ENCODE data around the gene MAL. TPM values are rescaled to one million over a fixed set of nuclear protein-coding genes. Genes with fewer than 3 reads are reported as not detected.

The MAL gene
- total and polyA plus RNA-seq, 2 of the 4 experiments (the other 2 are of a cell fraction), result not detected

- dilution Hi-C loops (cut with HindIII; ENCODE audit: low sequenced_read_pairs, unreplicated experiment) (no loop called here), in situ Hi-C loops (cut with MboI; ENCODE audit: low sequenced_read_pairs) (no loop called here), intact Hi-C loops (cut with micrococcal nuclease) (no loop called here)
- H3K18ac ChIP-seq (ENCODE audit: low read depth, low read length), result no peak overlapping the region
- H4K8ac ChIP-seq (ENCODE audit: low read depth in 2 of 2, low read length in 2 of 2), result no peak overlapping the region
- ChIA-PET CTCF (interaction anchor here (0.6 to 0.7 kb wide), 2 partner anchors 21 to 107 kb away, joined by 3 to 4 read pairs; partner anchors contain the start of gene ZNF892), POLR2A (ENCODE audit: unreplicated experiment) (no interaction called here)
- ATAC-seq (ENCODE audit: low read depth) (no peak), DNase-seq (no peak)
- H2AK5ac ChIP-seq (ENCODE audit: low read depth, low read length), result no peak overlapping the region
- H4K91ac ChIP-seq (ENCODE audit: insufficient read depth, low read depth, low read length), result no peak overlapping the region
- H3K56ac ChIP-seq (ENCODE audit: extremely low read depth, insufficient read depth, low read length), result no peak overlapping the region
- TF ChIP-seq SMC3 (IDR thresholded peaks at IDR 0.05; ENCODE audit: low read depth, low read length), result no peak
- TF ChIP-seq ELK1 (IDR thresholded peaks at IDR 0.05; ENCODE audit: borderline replicate concordance, low read depth, low read length), result no peak
- no peak for TF ChIP-seq RCOR1 (IDR thresholded peaks at IDR 0.05; ENCODE audit: insufficient replicate concordance, low read length)
- TF ChIP-seq RFX5 (IDR thresholded peaks at IDR 0.05; ENCODE audit: low read depth, low read length), result no peak
- TF ChIP-seq FOS (IDR thresholded peaks at IDR 0.05; ENCODE audit: low read depth, low read length), result no peak
- no peak for TF ChIP-seq MAZ (IDR thresholded peaks at IDR 0.05; ENCODE audit: borderline replicate concordance, low read depth, low read length)
- TF ChIP-seq RAD21 (IDR thresholded peaks at IDR 0.05; ENCODE audit: low read length), result no peak
- no peak for TF ChIP-seq MXI1 (IDR thresholded peaks at IDR 0.05; ENCODE audit: borderline replicate concordance, low read depth, low read length)
- TF ChIP-seq MAFK (IDR thresholded peaks at IDR 0.05; ENCODE audit: low read depth, low read length), result no peak
- no peak for TF ChIP-seq BHLHE40 (IDR thresholded peaks at IDR 0.05; ENCODE audit: low read depth, low read length)
- TF ChIP-seq CEBPB (IDR thresholded peaks at IDR 0.05; ENCODE audit: low read depth, low read length), result no peak
- no peak for TF ChIP-seq NFE2L2 (IDR thresholded peaks at IDR 0.05; ENCODE audit: low read depth, low read length)
- TF ChIP-seq USF2 (IDR thresholded peaks at IDR 0.05; ENCODE audit: low read depth, low read length), result no peak
- no peak overlapping the region for H2BK15ac ChIP-seq (ENCODE audit: low read depth, low read length)
- H4K20me1 ChIP-seq (ENCODE audit: insufficient read depth, low read length), result no peaks in the 10 kb centered on the region
- no peak overlapping the region for H2BK5ac ChIP-seq (ENCODE audit: low read depth, low read length, poor library complexity, severe bottlenecking)
- WGBS, 2 experiments (ENCODE audit: extremely low coverage in 2 of 2, insufficient read length in 1 of 2), result 100% methylated on average over 2 of the region's 2 CpGs; no CpG with 5 or more reads in 1 of the 2 experiments
- H3K23ac ChIP-seq (ENCODE audit: low read depth, low read length), result no peak overlapping the region
- H2BK120ac ChIP-seq (ENCODE audit: low read depth, low read length), result no peak overlapping the region
- no peak overlapping the region for H2BK20ac ChIP-seq (ENCODE audit: low read depth, low read length)
- no peak overlapping the region for H3K27ac ChIP-seq (ENCODE audit: insufficient read depth, low read length)
- H3K4me3 ChIP-seq (ENCODE audit: insufficient read depth, low read depth, low read length), result no peak overlapping the region
- H4K5ac ChIP-seq (ENCODE audit: low read depth, low read length), result no peak overlapping the region
- no peak overlapping the region for H3K14ac ChIP-seq (replicated peaks; ENCODE audit: low read depth, low read length)
- no peak overlapping the region for H2AK9ac ChIP-seq (replicated peaks; ENCODE audit: low read depth, low read length, poor library complexity)
- no peak overlapping the region for H3K4ac ChIP-seq (ENCODE audit: low read depth, low read length)
- no peaks in the 10 kb centered on the region for H3K4me1 ChIP-seq (ENCODE audit: control insufficient read depth, insufficient read depth, low read length)
- H3K79me1 ChIP-seq (ENCODE audit: low read depth in 1 of 2, low read length in 2 of 2), result no peaks in the 10 kb centered on the region
- H3K27me3 ChIP-seq (ENCODE audit: control insufficient read depth, insufficient read depth, low read length), result no peaks in the 10 kb centered on the region
- H3K4me2 ChIP-seq (ENCODE audit: low read depth, low read length), result no peak overlapping the region
- H3K9ac ChIP-seq (ENCODE audit: low read depth, low read length), result no peak overlapping the region
- H3K9me3 ChIP-seq (ENCODE audit: control insufficient read depth, insufficient read depth, low read length), result no peaks in the 10 kb centered on the region
- peaks cover 21% of the 10 kb centered on the region for H3K36me3 ChIP-seq (ENCODE audit: control insufficient read depth, insufficient read depth, low read length)
- no peaks in the 10 kb centered on the region for H3K9me1 ChIP-seq (ENCODE audit: insufficient read depth, low read length)
- no peak overlapping the region for H2AFZ ChIP-seq (replicated peaks; ENCODE audit: low read length, poor library complexity)
- BruUV-seq (replicated peaks), result no TSS peak
These were observed 74.4 kb downstream of the MAL start for GRCh38 chr2:95099910-95100309.

All from IMR-90 (cell line).